Subcutaneous abdominal adipose tissue (tissue), 5 donors: ENCODE data around the gene HMGCR.

Experiments used
- H3K27ac ChIP-seq: one replicate; pipeline ENCODE4 v1.7.0; 2013; ENCODE audit warnings: low read depth, mild to moderate bottlenecking, inconsistent platforms, low read length, moderate library complexity
- H3K27me3 ChIP-seq, 5 donors: one replicate each; pipeline ENCODE4 v1.7.0; 2013; ENCODE audit warnings: low read length in 5 of 5, inconsistent platforms in 1 of 5; ENCODE audit not compliant: control insufficient read depth in 5 of 5, insufficient read depth in 4 of 5
- H3K36me3 ChIP-seq, 5 donors: one replicate each; pipeline ENCODE4 v1.7.0; 2013; ENCODE audit warnings: low read length in 5 of 5; ENCODE audit not compliant: control insufficient read depth in 5 of 5, insufficient read depth in 5 of 5
- H3K4me1 ChIP-seq, 5 donors: one replicate each; pipeline ENCODE4 v1.7.0; 2013; ENCODE audit warnings: low read length in 5 of 5, mild to moderate bottlenecking in 3 of 5, moderate library complexity in 1 of 5; ENCODE audit not compliant: control insufficient read depth in 5 of 5, insufficient read depth in 5 of 5
- H3K4me3 ChIP-seq, 5 donors: one replicate each; pipeline ENCODE4 v1.7.0; 2013; ENCODE audit warnings: low read length in 5 of 5, low read depth in 1 of 5
- H3K9ac ChIP-seq, 5 donors: one replicate each; pipeline ENCODE4 v1.7.0; 2013; ENCODE audit warnings: low read length in 5 of 5, mild to moderate bottlenecking in 4 of 5, moderate library complexity in 3 of 5
- H3K9me3 ChIP-seq, 5 donors: one replicate each; pipeline ENCODE4 v1.7.0; 2013; ENCODE audit warnings: low read length in 5 of 5; ENCODE audit not compliant: control insufficient read depth in 5 of 5
- donor health status: healthy.
- donor health status: healthy.
- donor health status: healthy.
- donor health status: healthy.
- donor health status: healthy.

HMGCR gene

GRCh38 chr5:75373862-75374261 lies 36.8 kb downstream of the HMGCR start:
- no peaks in the 10 kb centered on the region for H3K4me1 ChIP-seq
- peaks cover 31 to 58% (median 50%) of the 10 kb centered on the region in 5 donors for H3K36me3 ChIP-seq
- no peak overlapping the region for H3K4me3 ChIP-seq

GRCh38 chr5:75374394-75374814 lies 37.4 kb downstream of the HMGCR start:
- H3K9me3 ChIP-seq: no peaks in the 10 kb centered on the region
- peaks cover 34 to 58% (median 47%) of the 10 kb centered on the region in 5 donors for H3K36me3 ChIP-seq
- H3K27me3 ChIP-seq: no peaks in the 10 kb centered on the region

More at GRCh38 chr5:75373862-75374261, 36.8 kb downstream of the HMGCR start:
- H3K9ac ChIP-seq: no peak overlapping the region
- no peak overlapping the region for H3K27ac ChIP-seq
- no peaks in the 10 kb centered on the region for H3K9me3 ChIP-seq
- no peaks in the 10 kb centered on the region for H3K27me3 ChIP-seq

GRCh38 chr5:75375414-75375813 lies 38.4 kb downstream of the HMGCR start:
- Histone ChIP-seq H3K4me1 (no peaks in the 10 kb centered on the region), H3K27me3 (no peaks in the 10 kb centered on the region), H3K36me3 (peaks cover 41 to 66% (median 55%) of the 10 kb centered on the region in 5 donors), H3K4me3 (no peak overlapping the region), H3K9ac (no peak overlapping the region), H3K27ac (no peak overlapping the region), H3K9me3 (no peaks in the 10 kb centered on the region)

More at GRCh38 chr5:75374394-75374814, 37.4 kb downstream of the HMGCR start:
- Histone ChIP-seq H3K4me1 (no peaks in the 10 kb centered on the region), H3K9ac (no peak overlapping the region), H3K4me3 (no peak overlapping the region), H3K27ac (no peak overlapping the region)

- Histone ChIP-seq H3K9ac (no peak overlapping the region), H3K9me3 (no peaks in the 10 kb centered on the region), H3K27me3 (no peaks in the 10 kb centered on the region), H3K27ac (no peak overlapping the region), H3K4me1 (no peaks in the 10 kb centered on the region), H3K4me3 (no peak overlapping the region), H3K36me3 (peaks cover 53 to 78% (median 67%) of the 10 kb centered on the region in 5 donors)
Measured at GRCh38 chr5:75380099-75380498, 43.1 kb downstream of the HMGCR start.

- no peaks in the 10 kb centered on the region for H3K4me1 ChIP-seq
- no peak overlapping the region for H3K9ac ChIP-seq
- peaks cover 54 to 77% (median 66%) of the 10 kb centered on the region in 5 donors for H3K36me3 ChIP-seq
- H3K9me3 ChIP-seq: no peaks in the 10 kb centered on the region
- no peaks in the 10 kb centered on the region for H3K27me3 ChIP-seq
- no peak overlapping the region for H3K27ac ChIP-seq
- H3K4me3 ChIP-seq: no peak overlapping the region
Measured at GRCh38 chr5:75381456-75381855, 44.4 kb downstream of the HMGCR start.

GRCh38 chr5:75384218-75384617 lies 47.2 kb downstream of the HMGCR start:
- Histone ChIP-seq H3K9ac (no peak overlapping the region), H3K4me3 (no peak overlapping the region), H3K9me3 (no peaks in the 10 kb centered on the region), H3K27ac (no peak overlapping the region), H3K36me3 (peaks cover 50 to 75% (median 63%) of the 10 kb centered on the region in 5 donors), H3K27me3 (no peaks in the 10 kb centered on the region), H3K4me1 (no peaks in the 10 kb centered on the region)

GRCh38 chr5:75387806-75388205 lies 50.8 kb downstream of the HMGCR start:
- H3K27me3 ChIP-seq: no peaks in the 10 kb centered on the region
- no peaks in the 10 kb centered on the region for H3K9me3 ChIP-seq
- H3K36me3 ChIP-seq: peaks cover 31 to 56% (median 42%) of the 10 kb centered on the region in 5 donors
- H3K4me1 ChIP-seq: no peaks in the 10 kb centered on the region
- H3K4me3 ChIP-seq: no peak overlapping the region
- H3K9ac ChIP-seq: no peak overlapping the region
- no peak overlapping the region for H3K27ac ChIP-seq

GRCh38 chr5:75389430-75389829 lies 52.4 kb downstream of the HMGCR start:
- no peak overlapping the region for H3K4me3 ChIP-seq

GRCh38 chr5:75395277-75395676 lies 58.3 kb downstream of the HMGCR start:
- Histone ChIP-seq H3K36me3 (peaks cover 19 to 38% (median 22%) of the 10 kb centered on the region in 5 donors), H3K27me3 (no peaks in the 10 kb centered on the region), H3K4me3 (no peak overlapping the region), H3K4me1 (no peaks in the 10 kb centered on the region), H3K9me3 (no peaks in the 10 kb centered on the region), H3K27ac (no peak overlapping the region), H3K9ac (no peak overlapping the region)

More at GRCh38 chr5:75389430-75389829, 52.4 kb downstream of the HMGCR start:
- H3K9me3 ChIP-seq: no peaks in the 10 kb centered on the region
- no peak overlapping the region for H3K27ac ChIP-seq
- no peak overlapping the region for H3K9ac ChIP-seq
- H3K4me1 ChIP-seq: no peaks in the 10 kb centered on the region
- H3K36me3 ChIP-seq: peaks cover 24 to 54% (median 31%) of the 10 kb centered on the region in 5 donors
- H3K27me3 ChIP-seq: no peaks in the 10 kb centered on the region

- Histone ChIP-seq H3K27ac (no peak overlapping the region), H3K9ac (no peak overlapping the region), H3K27me3 (no peaks in the 10 kb centered on the region), H3K4me1 (no peaks in the 10 kb centered on the region), H3K36me3 (peaks cover 8 to 50% (median 34%) of the 10 kb centered on the region in 5 donors), H3K9me3 (no peaks in the 10 kb centered on the region), H3K4me3 (no peak overlapping the region)
Measured at GRCh38 chr5:75405296-75405695, 68.3 kb downstream of the HMGCR start.
